ENCODE results near the gene CSMD2. TPM values are rescaled to one million over a fixed set of nuclear protein-coding genes. Genes with fewer than 3 reads are reported as not detected.
A peak's percentile ranks its signal among the peaks of the same experiment; 100 is the strongest.

Gene CSMD2
- total RNA-seq, 1 donor from 2014 or later, result 1.8 TPM

DNA sequence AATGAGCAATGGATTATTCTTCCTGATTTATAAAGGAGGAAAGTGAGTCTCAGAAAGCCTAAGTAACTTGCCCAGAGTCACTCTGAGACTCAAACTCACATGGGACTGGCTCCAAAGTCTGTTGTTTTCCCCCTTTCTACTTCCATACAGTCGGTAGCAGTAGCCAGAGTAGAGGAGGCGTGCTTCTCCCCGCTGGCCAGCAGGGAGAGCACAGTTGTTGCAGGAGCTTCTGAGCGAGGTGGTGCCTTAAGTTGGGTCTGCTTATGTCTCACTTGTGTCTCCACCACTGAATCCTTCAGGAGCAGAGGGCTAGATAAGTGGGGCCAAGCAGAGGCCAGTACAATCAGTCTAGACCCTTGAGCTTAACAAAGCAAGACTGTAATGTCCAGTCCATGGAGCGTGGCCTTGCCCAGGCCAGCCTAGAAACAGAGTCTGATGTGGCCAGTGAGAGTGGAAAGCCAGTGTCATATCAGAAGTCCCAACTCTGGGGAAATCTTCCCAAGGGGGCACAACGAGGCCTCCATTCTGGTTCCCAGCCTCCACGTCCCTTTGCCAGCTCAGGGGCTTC is 510.7 kb downstream of the CSMD2 start:
- Mint-ChIP-seq H3K4me3 (no peak overlapping the region), H3K27ac (no peak overlapping the region), H3K36me3 (no peaks in the 10 kb centered on the region), H3K27me3 (peaks cover 13% of the 10 kb centered on the region), H3K9me3 (no peaks in the 10 kb centered on the region), H3K4me1 (ENCODE audit: unreplicated experiment) (no peaks in the 10 kb centered on the region)
- TF ChIP-seq CTCF (conservative IDR thresholded peaks at IDR 0.05), result peak; percentile 65
- DNase-seq (ENCODE audit: extremely low spot score, unreplicated experiment), result no peak

- Mint-ChIP-seq H3K9me3 (no peaks in the 10 kb centered on the region), H3K4me3 (no peak overlapping the region), H3K27me3 (peaks cover 12% of the 10 kb centered on the region), H3K27ac (no peak overlapping the region), H3K36me3 (no peaks in the 10 kb centered on the region), H3K4me1 (ENCODE audit: unreplicated experiment) (no peaks in the 10 kb centered on the region)
- DNase-seq (ENCODE audit: extremely low spot score, unreplicated experiment), result no peak
- no peak for TF ChIP-seq CTCF (conservative IDR thresholded peaks at IDR 0.05)
Observed at GRCh38 chr1:33653226-33653625, 511.8 kb downstream of the CSMD2 start.

GRCh38 chr1:33650708-33651107 is 514.3 kb downstream of the CSMD2 start:
- Mint-ChIP-seq H3K36me3 (no peaks in the 10 kb centered on the region), H3K4me1 (ENCODE audit: unreplicated experiment) (no peaks in the 10 kb centered on the region), H3K27ac (no peak overlapping the region), H3K4me3 (no peak overlapping the region), H3K27me3 (peaks cover 3% of the 10 kb centered on the region), H3K9me3 (no peaks in the 10 kb centered on the region)
- TF ChIP-seq CTCF (conservative IDR thresholded peaks at IDR 0.05), result no peak
- DNase-seq (ENCODE audit: extremely low spot score, unreplicated experiment), result no peak

GRCh38 chr1:33649759-33650158 is 515.3 kb downstream of the CSMD2 start:
- TF ChIP-seq CTCF (conservative IDR thresholded peaks at IDR 0.05), result no peak
- H3K9me3 Mint-ChIP-seq, result no peaks in the 10 kb centered on the region
- no peaks in the 10 kb centered on the region for H3K36me3 Mint-ChIP-seq
- no peak overlapping the region for H3K27ac Mint-ChIP-seq
- H3K27me3 Mint-ChIP-seq, result peaks cover 4% of the 10 kb centered on the region
- H3K4me3 Mint-ChIP-seq, result no peak overlapping the region
- DNase-seq (ENCODE audit: extremely low spot score, unreplicated experiment), result no peak
- no peaks in the 10 kb centered on the region for H3K4me1 Mint-ChIP-seq (ENCODE audit: unreplicated experiment)

DNA sequence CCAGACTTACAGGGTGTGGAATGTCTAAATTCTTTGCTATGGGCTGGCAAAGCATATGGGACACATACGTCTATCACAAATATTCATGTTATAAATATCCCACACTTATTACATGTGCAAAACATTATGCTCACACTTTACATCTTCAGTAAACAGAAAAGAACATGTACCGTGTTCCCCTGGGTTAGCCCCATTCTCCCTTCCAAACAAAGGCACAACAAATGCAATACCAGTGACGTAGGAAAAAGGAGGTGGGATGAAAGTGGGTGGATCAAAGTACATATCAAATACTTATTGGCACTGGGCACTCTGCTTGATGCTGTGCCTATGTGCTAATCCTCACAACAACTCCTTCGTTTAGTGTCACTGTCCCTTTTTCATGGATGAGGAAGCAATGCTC is 521.8 kb downstream of the CSMD2 start:
- no peak for TF ChIP-seq CTCF (conservative IDR thresholded peaks at IDR 0.05)
- DNase-seq (ENCODE audit: extremely low spot score, unreplicated experiment), result no peak
- peaks cover 34% of the 10 kb centered on the region for H3K27me3 Mint-ChIP-seq
- no peaks in the 10 kb centered on the region for H3K36me3 Mint-ChIP-seq
- H3K9me3 Mint-ChIP-seq, result no peaks in the 10 kb centered on the region
- no peaks in the 10 kb centered on the region for H3K4me1 Mint-ChIP-seq (ENCODE audit: unreplicated experiment)
- H3K4me3 Mint-ChIP-seq, result no peak overlapping the region
- H3K27ac Mint-ChIP-seq, result no peak overlapping the region

All from type B pancreatic cell (in vitro differentiated cells).